CD4-positive, alpha-beta T cell treated with Interleukin-15 for 1 hour (primary cell): ENCODE measurements around the gene BTBD9.

Experiments
- DNase-seq: peaks from one replicate; pipeline ENCODE4 v3.0.0-alpha.2; 2020

BTBD9 gene

GRCh38 chr6:38272222-38272621 is 367.5 kb downstream of the BTBD9 start:
- DNase-seq: no peak

DNA sequence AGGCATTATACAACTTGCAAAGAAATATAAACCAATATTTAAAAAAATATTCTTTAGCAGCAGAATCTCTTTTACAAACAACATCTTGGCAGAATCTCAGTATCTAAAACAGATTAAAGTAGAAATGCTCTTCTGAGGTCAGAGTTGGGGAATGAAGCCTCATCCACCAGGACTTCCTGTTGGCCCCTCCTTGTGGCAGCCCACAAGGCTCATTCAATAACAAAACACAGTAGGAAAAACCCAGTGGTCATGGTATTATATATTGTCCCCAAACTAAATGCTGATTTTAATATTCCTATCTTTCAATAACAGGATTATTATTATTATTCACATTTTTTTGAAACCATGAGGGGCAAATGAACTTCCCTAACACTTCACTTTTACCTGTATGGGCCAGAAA is 368.6 kb downstream of the BTBD9 start:
- DNase-seq: no peak

DNA sequence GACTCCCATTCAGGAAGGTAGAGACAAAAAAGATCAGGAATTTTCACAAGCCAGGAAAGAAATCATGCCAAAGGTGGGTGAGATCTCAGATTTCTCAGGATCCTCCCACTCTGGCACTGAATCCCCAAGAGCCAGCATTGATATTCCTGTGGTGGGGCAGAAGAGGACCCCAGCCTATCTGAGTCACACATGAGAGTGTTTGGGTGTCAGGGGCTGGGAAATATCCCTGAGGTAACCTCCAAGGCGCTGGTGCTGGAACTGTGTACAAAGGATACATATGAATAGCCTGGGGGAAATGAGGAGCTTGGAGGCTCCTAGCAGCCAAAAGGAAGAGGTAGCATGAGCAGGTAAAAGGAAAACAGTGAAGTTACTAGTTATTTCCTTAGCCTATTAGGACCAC is 369.4 kb downstream of the BTBD9 start:
- DNase-seq: no peak

GRCh38 chr6:38269461-38270172 is 370.1 kb downstream of the BTBD9 start:
- no peak for DNase-seq

- DNase-seq: no peak
Measured at GRCh38 chr6:38268342-38268741, 371.4 kb downstream of the BTBD9 start.

GRCh38 chr6:38266921-38267354 is 372.8 kb downstream of the BTBD9 start:
- DNase-seq: no peak

DNA sequence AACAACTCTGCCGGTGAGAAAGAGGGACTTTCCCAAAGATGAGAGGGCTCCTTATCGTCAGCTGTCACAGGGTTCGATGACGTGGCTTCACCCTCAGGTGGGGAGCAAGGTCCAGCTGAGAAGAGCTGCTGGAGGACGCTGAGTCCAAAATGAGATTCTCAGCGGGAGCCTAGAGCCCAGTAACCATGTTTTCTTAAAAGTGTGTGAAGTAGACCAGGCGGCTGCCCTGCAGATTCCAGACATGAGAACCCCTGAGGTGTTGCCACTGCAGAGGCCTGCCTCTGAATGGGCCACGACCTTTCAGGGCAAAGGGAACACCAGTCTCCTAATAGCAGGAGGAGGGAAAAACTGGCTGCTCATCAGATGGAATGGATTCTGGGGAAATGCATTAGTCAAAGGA is 375.1 kb downstream of the BTBD9 start:
- no peak for DNase-seq

GRCh38 chr6:38262609-38263008 is 377.1 kb downstream of the BTBD9 start:
- DNase-seq: no peak

GRCh38 chr6:38262026-38262425 is 377.7 kb downstream of the BTBD9 start:
- DNase-seq: no peak

DNA sequence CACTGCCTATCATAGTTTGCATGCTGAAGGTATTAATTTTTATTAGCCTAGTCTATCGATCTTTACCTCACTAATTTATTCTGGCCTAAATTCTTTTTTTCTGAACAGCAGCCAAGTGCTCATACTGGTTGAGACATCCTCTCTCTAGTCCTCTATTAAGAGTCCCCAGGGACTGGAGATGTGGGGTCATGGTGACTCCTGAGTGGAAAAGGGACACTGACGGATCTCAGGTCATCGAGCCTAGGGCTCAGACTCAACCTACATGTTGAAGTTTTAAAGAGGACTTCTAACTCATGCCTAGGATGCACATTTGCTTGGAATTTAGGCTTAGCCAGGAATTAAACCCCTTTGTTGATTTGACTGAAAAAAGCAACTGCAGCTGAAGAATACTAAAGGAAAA is 378.1 kb downstream of the BTBD9 start:
- DNase-seq: no peak

DNA sequence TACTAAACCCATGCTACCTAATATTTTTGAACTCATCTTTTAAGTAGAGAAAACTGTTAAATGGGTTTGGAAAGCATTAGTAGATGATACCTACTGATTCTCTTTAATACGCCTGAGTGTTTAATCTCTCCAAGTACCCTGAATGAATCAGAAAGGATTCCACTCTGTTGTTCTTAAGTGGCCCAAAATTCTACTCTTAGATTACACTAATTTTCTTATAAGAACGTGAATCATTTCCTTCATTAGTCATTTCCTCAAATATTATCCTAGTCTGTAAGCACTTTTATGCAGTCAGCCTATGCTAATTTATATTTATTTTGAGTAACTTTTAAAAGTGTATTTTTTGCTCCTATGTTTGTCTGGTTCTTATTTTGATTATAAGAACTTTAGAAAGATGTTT is 380.0 kb downstream of the BTBD9 start:
- DNase-seq: no peak

GRCh38 chr6:38248500-38249234 is 391.1 kb downstream of the BTBD9 start:
- no peak for DNase-seq

DNA sequence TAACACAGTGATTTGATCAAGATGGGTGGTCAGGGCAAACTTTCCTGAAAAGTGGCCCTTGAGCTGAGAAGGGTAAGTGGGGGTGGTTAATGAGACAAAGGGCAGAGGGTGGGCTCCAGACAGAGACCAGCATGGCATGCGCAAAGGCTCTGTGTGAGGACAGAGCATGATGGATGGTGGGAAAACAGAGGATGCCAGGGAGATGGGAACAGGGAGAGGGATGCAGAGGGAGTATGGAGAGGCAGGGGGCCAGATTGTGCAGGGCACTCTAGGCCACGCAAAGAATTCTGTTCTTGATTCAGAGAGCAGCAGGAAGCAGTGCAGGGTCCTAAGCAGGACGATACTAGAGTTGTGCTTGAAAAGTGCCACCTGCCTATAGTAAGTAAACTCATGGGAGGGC is 394.4 kb downstream of the BTBD9 start:
- DNase-seq: no peak

GRCh38 chr6:38244869-38245268 is 394.9 kb downstream of the BTBD9 start:
- no peak for DNase-seq

- no peak for DNase-seq
Measured at GRCh38 chr6:38241200-38241871, 398.4 kb downstream of the BTBD9 start.

DNA sequence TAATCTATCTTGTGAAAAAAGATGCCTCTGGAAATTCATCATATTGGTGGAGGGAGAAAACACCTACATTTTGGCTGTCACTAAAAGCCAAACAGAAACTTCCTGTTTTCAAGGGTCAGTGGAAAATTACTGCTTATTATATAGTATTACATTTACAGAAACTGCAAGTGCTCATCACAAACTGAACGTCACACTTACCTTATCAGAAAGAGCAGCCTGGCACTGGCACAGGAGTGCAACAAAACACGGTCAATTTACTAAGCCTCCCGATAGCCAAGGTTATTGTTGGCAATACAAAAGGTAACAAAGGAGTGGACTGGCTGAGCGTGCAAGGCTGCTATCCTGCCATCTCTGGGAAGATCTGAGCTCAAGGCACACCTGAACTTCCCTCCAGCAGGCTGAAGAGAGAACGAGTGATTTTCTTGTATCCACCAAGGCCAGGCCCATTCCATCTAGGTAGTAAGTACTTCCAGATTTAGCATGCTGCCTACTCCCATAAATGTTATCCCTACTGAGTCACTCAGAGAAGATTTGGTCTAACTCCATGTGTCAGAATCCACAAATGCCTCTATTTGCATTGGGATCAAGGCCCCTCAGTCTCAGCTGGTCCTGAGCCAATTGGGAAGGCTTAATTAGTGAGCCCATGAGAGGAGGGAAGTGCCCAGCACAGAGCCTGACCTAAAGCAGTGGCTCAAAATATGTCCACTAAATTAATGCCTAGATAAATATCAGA is 399.8 kb downstream of the BTBD9 start:
- DNase-seq: no peak

DNA sequence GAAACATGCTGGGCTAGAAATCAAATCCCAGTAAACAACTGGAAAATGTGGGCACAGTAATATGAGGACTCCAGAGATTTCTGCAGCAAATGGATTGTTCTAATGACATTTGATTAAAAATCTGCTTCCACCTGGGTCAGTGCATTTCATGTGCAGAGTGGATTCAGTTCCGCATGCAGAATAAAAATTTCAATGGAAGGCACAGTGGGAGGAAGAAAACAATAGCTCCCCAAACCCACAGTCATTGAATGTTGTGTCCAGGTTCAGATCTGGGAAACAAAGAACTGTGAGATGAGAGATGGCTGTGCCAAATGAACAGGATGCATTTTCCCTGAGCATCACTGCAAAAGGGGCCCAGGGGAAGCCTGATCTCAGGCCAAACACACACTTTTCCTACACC is 403.1 kb downstream of the BTBD9 start:
- no peak for DNase-seq

GRCh38 chr6:38234934-38235682 is 404.6 kb downstream of the BTBD9 start:
- DNase-seq: no peak

- DNase-seq: no peak
Measured at GRCh38 chr6:38234141-38234540, 405.6 kb downstream of the BTBD9 start.

DNA sequence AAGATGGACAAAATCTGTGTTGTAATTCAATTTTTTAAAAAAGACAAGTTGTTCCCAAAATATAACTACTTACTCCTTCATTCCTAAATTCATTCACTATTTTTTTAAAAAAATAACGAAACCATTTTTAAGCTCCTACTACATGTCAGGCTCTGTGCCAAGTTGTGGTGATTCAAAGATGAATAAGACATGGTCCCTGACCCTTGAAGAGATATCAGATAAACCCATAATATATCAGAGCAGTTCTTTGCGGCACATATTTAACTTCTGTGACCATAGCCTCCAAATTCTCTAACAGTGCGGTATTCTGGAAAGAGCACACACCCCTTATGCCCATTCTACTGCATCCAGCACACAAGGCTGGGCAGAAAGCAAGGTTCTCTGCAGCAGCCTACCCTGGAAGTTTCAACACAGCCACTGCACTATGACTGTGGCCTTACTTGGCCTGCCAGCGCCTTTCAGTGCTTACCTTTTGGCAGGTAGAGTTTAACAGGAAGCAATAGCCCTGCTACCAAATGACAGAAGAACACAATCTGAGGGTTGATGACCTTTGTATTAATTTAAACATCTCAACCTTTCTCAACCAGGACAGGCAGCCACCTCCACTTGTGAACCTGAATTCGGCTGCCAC is 406.5 kb downstream of the BTBD9 start:
- no peak for DNase-seq

GRCh38 chr6:38225766-38226165 is 414.0 kb downstream of the BTBD9 start:
- DNase-seq: no peak

GRCh38 chr6:38221251-38221650 is 418.5 kb downstream of the BTBD9 start:
- DNase-seq: no peak
